GM03348 (cell line): ENCODE results near the gene TRDMT1.
A peak's percentile ranks its signal among the peaks of the same experiment; 100 is the strongest.

Source experiments
- DNase-seq: peaks from one replicate; pipeline ENCODE4 v3.0.0; 2012; ENCODE audit warnings: low spot score

The TRDMT1 gene

GRCh38 chr10:17175551-17175950 lies 25.9 kb downstream of the TRDMT1 start:
- no peak for DNase-seq

GRCh38 chr10:17174626-17175025 lies 26.8 kb downstream of the TRDMT1 start:
- DNase-seq: peak; percentile 13

GRCh38 chr10:17171141-17171641 lies 30.3 kb downstream of the TRDMT1 start:
- DNase-seq: no peak

GRCh38 chr10:17169803-17170202 lies 31.7 kb downstream of the TRDMT1 start:
- no peak for DNase-seq

- no peak for DNase-seq
Measured at GRCh38 chr10:17166699-17167098, 34.8 kb downstream of the TRDMT1 start.

GRCh38 chr10:17162828-17163227 lies 38.6 kb downstream of the TRDMT1 start:
- no peak for DNase-seq

- DNase-seq: no peak
Measured at GRCh38 chr10:17161775-17162174, 39.7 kb downstream of the TRDMT1 start.

- DNase-seq: no peak
Measured at GRCh38 chr10:17157024-17157423, 44.4 kb downstream of the TRDMT1 start.

GRCh38 chr10:17155826-17156225 lies 45.6 kb downstream of the TRDMT1 start:
- no peak for DNase-seq

GRCh38 chr10:17154116-17154515 lies 47.4 kb downstream of the TRDMT1 start:
- no peak for DNase-seq

GRCh38 chr10:17153321-17153720 lies 48.2 kb downstream of the TRDMT1 start:
- DNase-seq: no peak

GRCh38 chr10:17151716-17152115 lies 49.8 kb downstream of the TRDMT1 start:
- no peak for DNase-seq

GRCh38 chr10:17147884-17148489 lies 53.5 kb downstream of the TRDMT1 start:
- no peak for DNase-seq

- no peak for DNase-seq
Measured at GRCh38 chr10:17146892-17147291, 54.6 kb downstream of the TRDMT1 start.

- DNase-seq: no peak
Measured at GRCh38 chr10:17145239-17145638, 56.2 kb downstream of the TRDMT1 start.

GRCh38 chr10:17144757-17145156 lies 56.7 kb downstream of the TRDMT1 start:
- DNase-seq: no peak

GRCh38 chr10:17144032-17144431 lies 57.4 kb downstream of the TRDMT1 start:
- no peak for DNase-seq

GRCh38 chr10:17143055-17143690 lies 58.3 kb downstream of the TRDMT1 start:
- peak; percentile 38 for DNase-seq

GRCh38 chr10:17141504-17142229 lies 59.8 kb downstream of the TRDMT1 start:
- DNase-seq: no peak

- DNase-seq: no peak
Measured at GRCh38 chr10:17140386-17140761, 61.1 kb downstream of the TRDMT1 start.

- DNase-seq: no peak
Measured at GRCh38 chr10:17138460-17139042, 62.9 kb downstream of the TRDMT1 start.

GRCh38 chr10:17134737-17135260 lies 66.7 kb downstream of the TRDMT1 start:
- no peak for DNase-seq

GRCh38 chr10:17134282-17134681 lies 67.2 kb downstream of the TRDMT1 start:
- DNase-seq: no peak
